GM18909 (cell line): ENCODE measurements around the gene SLC17A7.

Experiments
- ATAC-seq: cut with Tn5 transposase; IDR thresholded peaks from one replicate; pipeline ENCODE4 v1.9.1; 2021; ENCODE audit warnings: mild to moderate bottlenecking; ENCODE audit not compliant: unreplicated experiment, poor library complexity

The SLC17A7 gene

GRCh38 chr19:49430678-49431329, 10.5 kb downstream of the SLC17A7 start:
- ATAC-seq, result no peak

DNA sequence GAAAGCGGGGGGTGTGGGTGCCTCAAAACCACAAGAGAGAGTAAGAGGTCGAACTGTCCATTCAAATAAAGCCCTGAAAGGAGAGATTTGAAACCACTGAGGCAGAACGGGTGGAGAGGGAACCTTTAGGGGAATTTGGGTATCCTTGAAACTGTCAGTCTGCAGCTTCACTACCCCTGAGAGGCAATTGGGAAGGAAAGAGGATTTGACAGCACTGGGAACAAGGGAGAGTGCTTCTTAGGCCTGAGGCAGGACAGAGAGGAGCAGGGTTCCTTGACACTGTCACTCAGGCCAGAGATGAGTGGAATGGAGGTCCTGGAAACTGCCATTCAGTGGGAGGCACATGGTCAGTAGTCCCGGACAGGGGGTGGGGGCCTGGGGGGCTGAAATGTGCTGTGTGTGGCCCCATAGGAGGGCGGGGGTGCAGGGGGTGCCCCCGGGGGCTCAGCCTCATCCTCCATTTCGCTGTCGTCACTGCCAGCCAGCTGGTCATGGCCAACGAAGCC, 11.1 kb downstream of the SLC17A7 start:
- ATAC-seq, result no peak

- no peak for ATAC-seq
Measured at GRCh38 chr19:49428547-49429451, 12.5 kb downstream of the SLC17A7 start.

GRCh38 chr19:49427855-49428546, 13.3 kb downstream of the SLC17A7 start:
- ATAC-seq, result no peak

GRCh38 chr19:49427339-49427738, 14.0 kb downstream of the SLC17A7 start:
- ATAC-seq, result no peak

- ATAC-seq, result no peak
Measured at GRCh38 chr19:49425922-49426592, 15.3 kb downstream of the SLC17A7 start.

DNA sequence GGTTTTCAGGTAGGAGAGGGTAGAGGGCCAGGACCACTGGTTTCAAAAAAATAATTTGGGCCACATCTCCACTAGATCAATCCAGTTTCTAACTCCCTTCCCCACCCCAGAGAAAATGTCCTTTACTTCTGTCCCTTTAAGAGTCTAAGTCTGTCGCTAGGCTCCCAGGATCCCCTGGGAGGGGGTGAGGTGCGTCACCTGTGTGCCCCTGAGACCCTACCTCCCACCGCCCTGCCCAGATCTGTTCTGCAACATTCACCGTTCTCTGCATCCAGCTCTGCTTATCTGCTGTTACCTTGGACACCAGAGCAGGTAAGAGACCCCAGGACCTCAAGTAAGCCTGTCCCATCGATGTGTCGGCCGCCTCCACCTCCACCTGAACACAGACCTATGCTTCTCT, 16.1 kb downstream of the SLC17A7 start, which contains the start of gene GFY:
Gene GFY (plus strand): TSS at position 211 of the 400 bp plus-strand sequence. CDS start 1,043 bp downstream, outside the sequence.
- no peak for ATAC-seq

DNA sequence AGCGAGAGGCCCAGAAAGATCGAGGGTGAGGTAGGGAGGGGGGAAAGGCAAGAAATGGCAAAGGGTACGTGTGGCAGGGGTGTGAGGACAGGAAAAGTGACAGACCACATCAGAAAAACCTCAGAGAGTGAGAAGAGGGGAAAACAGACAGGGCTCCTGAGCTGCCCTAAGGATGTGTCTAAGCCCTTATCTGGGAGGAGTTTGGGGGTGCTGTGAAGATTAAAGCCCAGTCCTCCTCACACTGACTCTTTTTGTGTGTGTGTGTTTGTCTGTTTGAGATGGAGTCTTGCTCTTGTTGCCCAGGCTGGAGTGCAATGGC, 17.4 kb downstream of the SLC17A7 start:
- ATAC-seq, result no peak

DNA sequence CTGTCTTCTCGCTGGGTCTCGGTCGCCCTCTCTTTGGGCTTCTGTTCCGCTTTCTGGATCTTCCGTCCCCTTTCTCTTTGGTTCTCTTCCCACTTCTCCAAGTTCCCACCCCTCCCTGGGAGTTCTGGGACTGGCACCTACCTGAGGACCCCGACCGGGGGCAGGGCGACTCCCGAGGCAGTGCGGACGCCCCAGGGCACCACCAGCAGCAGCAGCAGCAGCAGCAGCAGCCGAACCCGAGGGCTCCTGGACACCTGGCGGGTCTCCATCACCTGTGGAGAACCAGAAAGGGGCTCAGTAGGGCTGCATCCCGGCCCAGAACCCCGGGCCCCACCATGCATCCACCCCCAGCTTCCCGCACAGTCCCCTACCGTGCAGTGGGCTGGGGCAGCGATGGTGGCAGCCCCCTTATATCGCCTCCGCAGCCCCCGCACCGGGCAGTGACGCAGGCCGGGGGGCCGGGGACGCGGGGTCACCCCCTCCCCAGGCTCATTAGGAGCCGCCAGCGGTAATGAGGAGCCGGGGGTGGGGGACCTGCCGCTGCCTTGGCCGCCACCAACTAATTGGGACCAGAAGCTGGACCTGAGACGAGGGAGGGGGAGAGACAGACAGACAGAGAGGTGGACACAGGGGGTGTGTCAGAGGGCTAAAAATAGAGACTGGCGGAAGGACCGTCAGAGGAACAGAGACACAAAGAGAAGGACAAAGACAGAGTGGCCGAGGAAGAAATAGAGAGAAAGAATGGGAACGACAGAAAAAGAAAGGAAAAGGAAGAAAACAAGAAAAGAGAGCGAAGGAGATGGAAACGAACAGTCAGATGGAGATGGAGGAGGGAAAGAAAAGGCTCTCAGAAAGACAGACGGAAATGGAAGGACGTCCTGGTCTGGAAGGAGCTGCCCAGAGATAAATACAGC, 18.0 kb downstream of the SLC17A7 start, which contains the start of gene PTH2:
Gene PTH2 (minus strand): TSS at position 371 of the 914 bp plus-strand sequence. CDS start 102 bp downstream, at position 269.
- ATAC-seq, result no peak

DNA sequence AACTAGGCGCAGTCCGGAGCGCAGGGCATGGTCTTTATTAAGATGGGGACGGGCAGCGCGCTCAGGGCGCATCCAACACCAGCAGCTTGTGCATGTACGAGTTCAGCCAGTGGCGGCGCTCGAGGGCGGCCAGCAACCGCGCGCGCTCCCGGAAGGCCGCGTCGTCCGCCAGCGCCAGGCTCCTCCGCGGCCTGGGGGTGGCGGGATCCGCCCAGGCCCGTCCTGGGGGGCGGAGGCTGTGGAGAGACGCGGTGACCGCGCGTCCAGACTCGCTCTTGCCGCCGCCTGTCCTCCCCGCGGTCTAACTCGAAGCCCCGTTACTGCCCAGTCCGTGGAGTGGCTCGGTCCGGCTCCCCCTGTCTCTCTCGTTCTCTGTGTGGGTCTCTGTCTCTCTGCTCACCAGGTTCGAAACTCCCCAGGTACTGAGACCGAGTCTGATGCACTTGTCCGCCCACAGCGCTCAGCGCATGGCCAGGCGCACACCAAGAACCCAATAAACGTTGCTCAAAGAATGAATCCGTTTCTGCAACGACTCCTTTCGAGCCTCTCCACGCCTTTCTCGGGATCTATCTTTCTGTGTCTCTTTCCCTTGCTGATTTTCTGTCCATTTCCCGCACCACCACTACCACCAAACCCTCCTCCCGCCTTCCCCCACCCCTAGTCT, 18.8 kb downstream of the SLC17A7 start:
- no peak for ATAC-seq

DNA sequence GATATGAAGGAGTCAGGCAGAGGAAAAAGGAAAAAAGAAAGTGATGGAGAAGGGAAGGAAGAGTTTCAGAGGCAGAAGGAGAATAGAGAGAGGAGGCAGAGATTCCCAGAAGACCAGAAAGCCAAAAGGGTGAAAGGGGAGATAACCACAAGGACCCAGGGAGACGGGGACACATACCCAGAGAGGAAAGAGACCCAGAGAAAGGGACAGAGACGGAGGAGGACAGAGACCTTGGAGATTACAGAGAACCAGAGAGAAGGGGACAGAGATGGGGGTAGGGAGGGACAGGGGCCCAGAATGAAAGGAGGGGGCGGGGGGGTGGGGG, 19.5 kb downstream of the SLC17A7 start:
- ATAC-seq, result no peak

DNA sequence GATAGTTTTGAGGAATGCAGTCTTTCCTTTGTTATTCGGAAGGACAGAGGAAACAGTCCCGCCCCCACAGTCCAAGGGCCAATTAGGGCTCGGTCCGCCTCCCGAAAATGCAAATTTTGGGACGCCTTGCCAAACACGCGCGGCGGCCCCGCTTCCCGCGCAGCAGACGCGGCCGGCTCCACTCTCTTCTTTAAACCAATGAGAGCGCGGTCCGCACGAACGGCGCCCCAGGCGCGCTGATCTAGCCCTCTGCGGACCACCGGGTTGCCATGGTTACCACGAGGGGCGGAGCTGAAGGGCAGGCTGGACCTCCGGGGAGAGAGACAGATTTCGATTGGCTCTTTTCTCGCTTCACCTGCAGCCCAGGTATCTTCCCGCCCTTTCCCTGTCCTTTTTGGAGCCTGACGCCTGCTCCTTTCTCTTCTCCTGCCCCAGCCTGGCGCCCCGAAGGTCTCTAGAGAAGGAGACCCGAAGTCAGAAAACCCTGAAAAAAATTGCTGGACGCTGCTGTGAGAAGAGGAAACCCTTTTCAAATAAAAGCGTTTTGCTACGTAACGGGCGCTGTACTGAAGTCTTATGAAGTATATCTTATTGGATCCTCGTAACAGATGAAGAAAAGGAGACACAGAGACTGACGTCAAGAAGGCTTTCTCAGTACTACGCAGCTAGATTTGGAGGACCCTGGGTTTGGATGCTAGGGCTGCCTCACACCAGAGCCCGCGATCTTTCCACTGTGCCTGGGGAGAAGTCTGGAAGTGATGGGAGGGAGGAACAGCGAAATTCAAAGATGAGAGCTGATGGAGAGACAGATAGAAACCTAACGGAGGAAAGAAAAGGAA, 20.1 kb downstream of the SLC17A7 start:
- no peak for ATAC-seq

DNA sequence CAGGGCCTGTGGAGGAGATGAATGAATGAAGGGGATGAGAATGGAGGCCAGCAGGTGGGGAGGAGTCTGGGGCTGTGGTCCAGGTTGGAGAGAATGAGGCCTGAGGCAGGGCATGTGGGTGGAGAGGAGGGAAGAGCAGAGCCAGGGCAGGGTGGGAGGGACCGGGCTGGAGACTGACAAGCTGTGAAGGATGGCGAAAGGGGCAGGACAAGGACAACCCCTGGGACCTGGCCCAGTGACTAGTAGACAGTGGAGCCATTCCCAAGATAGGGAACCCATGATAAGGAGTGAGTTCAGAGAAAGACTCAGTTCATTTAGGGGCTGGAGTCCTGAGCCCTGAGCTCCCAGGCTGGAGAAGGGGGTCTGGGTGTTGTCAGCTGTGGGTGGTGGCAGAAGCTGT, 21.1 kb downstream of the SLC17A7 start:
- ATAC-seq, result no peak

DNA sequence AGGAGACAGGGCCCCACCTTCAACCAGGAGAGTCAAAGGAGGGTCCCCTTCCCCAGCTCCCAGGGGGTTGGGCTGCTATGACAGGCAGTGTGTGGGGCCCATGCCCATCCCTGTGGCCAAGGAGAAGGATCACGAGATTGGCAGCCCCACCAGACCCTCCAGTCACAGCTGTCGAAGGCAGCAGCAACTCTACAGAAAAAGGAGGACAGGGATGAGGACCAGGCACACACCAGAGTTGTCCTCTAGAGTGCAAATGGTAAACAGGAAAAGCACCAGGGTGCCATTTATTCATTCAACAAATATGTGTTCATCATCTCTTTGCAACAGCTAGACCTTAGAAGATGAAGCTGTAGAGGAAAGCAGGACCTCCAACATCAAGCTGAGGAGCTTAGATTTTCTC, 22.2 kb downstream of the SLC17A7 start:
- ATAC-seq, result no peak

DNA sequence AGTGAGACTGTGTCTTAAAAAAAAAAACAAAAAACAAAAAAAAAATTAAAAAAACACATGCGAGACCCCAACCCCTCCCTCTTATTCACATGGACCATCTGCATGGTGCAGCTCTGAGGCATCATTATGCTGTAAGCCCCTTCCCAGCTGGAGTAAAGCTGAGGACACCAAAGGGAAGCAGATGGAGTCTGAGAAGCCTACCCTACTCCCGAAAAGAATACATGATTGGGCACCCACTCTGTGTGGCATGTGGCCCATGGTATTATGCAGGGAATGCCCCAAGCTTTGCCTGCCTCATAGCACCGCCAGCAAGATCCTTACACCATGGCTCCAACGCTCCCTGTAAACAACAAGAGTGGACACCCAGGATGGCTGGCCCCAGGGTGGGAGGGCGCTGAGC, 22.8 kb downstream of the SLC17A7 start:
- no peak for ATAC-seq

GRCh38 chr19:49417088-49417487, 24.2 kb downstream of the SLC17A7 start:
- ATAC-seq, result no peak

DNA sequence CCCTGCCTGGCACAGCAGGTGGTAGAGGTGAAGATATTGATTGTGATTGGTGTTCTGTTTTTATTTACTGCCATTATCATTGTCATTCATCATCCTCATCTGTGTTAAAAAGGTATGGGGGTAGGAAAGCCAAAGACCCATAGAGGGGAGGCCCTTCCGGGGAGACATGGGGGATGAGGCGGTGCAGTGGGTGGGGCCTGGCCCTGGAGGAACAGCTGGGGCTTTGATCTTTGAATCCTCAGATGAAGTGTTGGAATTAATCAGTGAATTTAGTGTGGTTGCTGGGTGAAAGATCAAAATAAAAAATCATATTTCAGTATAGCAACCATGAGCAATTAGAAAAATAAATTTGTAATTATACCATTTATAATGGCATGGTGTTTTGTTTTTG, 25.5 kb downstream of the SLC17A7 start:
- ATAC-seq, result no peak
